Naive B cell (primary cell): ENCODE measurements around the gene CLDN6. TPM values are rescaled to one million over a fixed set of nuclear protein-coding genes. Genes with fewer than 3 reads are reported as not detected.

ENCODE experiments used
- ATAC-seq, 2 donors: fragments of 150-1000 bp; cut with Tn5 transposase; 2 replicates each; pipeline ENCODE4 v1.10.0; 2021; ENCODE audit warnings: low read depth in 2 of 2, mild to moderate bottlenecking in 2 of 2, moderate library complexity in 2 of 2
- DNase-seq: peaks from one replicate; pipeline ENCODE4 v3.0.0; 2022
- H3K27ac Mint-ChIP-seq, 6 donors: one replicate each; pipeline ENCODE4 v1.8.0; 2020 to 2022; ENCODE audit warnings: mild to moderate bottlenecking in 6 of 6, mixed read lengths in 6 of 6, moderate library complexity in 5 of 6, inconsistent platforms in 2 of 6
- H3K27me3 Mint-ChIP-seq, 3 donors: one replicate each; pipeline ENCODE4 v1.8.0; 2021 to 2022; ENCODE audit warnings: mixed read lengths in 3 of 3, mild to moderate bottlenecking in 1 of 3
- H3K36me3 Mint-ChIP-seq, 2 donors: one replicate each; pipeline ENCODE4 v1.8.0; 2020 to 2022; ENCODE audit warnings: mixed read lengths in 2 of 2, inconsistent platforms in 1 of 2, mild to moderate bottlenecking in 1 of 2
- H3K4me1 Mint-ChIP-seq, 3 donors: one replicate each; pipeline ENCODE4 v1.8.0; 2020 to 2022; ENCODE audit warnings: mixed read lengths in 3 of 3, inconsistent platforms in 1 of 3, mild to moderate bottlenecking in 1 of 3, moderate library complexity in 1 of 3
- H3K4me3 Mint-ChIP-seq, 8 donors: one replicate each; pipeline ENCODE4 v1.8.0; 2020 to 2022; ENCODE audit warnings: mild to moderate bottlenecking in 8 of 8, mixed read lengths in 8 of 8, moderate library complexity in 8 of 8, inconsistent platforms in 2 of 8
- H3K9me3 Mint-ChIP-seq, 7 donors: one replicate each; pipeline ENCODE4 v1.8.0; 2020 to 2022; ENCODE audit warnings: mixed read lengths in 7 of 7, mild to moderate bottlenecking in 5 of 7, inconsistent platforms in 2 of 7, moderate library complexity in 1 of 7
- polyA plus RNA-seq, 6 donors: library from polyadenylated mRNA; unstranded; fragments of 300-500 nt; fragmentation: Illumina TruSeq; gene quantifications; one replicate each; pipeline ENCODE4 v1.2.3, GENCODE V29; 2021; ENCODE audit warnings: low read depth in 6 of 6

Gene CLDN6
- polyA plus RNA-seq, 6 donors from 2014 or later: not detected

DNA sequence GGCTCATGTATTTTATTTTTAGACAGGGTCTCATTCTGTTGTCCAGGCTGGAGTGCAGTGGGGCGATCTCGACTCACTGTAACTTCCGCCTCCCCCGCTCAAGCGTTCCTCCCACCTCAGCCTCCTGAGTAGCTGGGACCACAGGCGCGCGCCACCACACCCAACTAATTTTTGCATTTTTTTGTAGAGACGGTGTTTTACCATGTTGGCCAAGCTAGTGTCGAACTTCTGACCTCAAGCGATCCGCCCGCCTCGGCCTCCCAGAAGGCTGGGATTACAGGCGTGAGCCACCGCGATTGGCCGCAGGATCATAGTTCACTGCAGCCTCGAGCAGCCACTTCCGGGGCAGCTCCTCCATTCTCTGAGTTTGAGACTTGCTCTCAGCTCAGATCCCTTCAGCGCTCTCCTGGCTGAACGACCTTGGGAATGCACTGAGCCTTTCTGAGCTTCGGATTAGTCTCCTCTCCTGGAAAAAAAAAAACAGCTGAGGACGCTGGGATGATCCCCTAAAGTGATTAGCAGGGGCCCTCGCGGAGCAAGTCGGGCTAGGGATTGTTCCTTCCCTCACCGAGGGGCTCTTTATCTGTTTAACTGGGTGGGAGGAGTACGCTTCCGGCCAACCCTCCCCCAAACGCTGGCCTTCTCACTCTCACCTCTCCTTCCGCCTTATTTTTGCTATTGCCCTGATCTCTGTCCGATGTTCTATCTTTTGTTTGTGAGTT is 36.6 kb downstream of the CLDN6 start:
- Mint-ChIP-seq H3K9me3 (no peaks in the 10 kb centered on the region), H3K27ac (peak overlapping the region in 5 of 6 donors; percentile 21 to 91 (median 52)), H3K4me1 (peaks cover 13 to 29% (median 23%) of the 10 kb centered on the region in 3 donors), H3K4me3 (peak overlapping the region; percentile 78 to 93 (median 84)), H3K36me3 (no peaks in the 10 kb centered on the region), H3K27me3 (peaks cover 0 to 4% (median under 1%) of the 10 kb centered on the region in 3 donors)
- DNase-seq: no peak
- ATAC-seq: no peak

DNA sequence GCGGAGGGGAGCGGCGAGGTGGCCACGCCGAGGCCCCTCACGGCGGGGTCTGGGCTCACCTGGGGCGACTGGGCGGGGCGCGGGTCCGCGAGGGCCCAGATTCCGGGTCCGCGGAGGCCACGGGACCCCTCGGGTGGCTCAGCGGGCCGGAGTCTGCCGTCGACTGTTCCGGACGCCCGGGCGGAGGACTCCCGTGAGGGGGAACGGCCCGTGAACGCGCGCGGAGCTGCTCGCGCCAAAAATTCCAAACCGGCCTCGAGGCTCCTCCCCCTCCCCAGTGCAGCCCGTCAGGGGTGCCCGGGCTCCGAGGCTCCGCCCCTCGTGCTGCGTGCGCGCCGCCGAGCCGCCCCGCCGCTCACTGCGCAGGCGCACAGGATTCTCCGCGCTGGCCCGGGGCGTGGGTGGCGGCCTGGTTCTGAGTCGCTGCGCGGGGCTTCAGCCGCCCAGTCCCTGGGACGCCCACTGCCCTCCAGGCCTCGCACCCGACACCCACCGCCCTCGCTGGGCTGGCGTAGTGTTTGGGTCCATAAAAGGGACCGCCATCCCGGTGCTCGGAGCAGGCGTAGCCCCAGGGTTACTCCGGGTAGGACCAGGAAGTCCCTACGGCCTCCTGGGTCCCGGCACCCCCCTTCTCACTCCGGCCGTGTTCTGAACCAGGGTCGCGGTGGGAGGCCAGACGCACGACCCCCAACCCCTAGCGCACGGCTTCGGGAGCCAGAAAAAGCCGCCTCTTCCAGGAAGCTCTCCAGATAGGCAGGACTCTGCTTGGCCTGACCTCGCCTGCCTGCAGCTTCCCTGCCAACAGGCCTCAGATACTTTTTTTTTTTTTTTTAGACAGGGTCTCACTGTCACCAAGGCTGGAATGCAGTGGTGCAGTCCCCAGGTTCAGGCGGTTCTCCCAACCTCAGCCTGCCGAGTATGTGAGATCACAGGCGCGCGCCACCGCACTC is 37.5 kb downstream of the CLDN6 start, which contains the start of gene PKMYT1:
PKMYT1 (minus strand) TSS at position 220 of the 950 bp plus-strand sequence. CDS start 789 bp downstream, outside the sequence.
- H3K27ac Mint-ChIP-seq: peak within 1 kb of the TSS in 5 of 6 donors; percentile 21 to 70 (median 39)
- no peaks in the 10 kb centered on the region for H3K9me3 Mint-ChIP-seq
- DNase-seq (peak; percentile 96), ATAC-seq (peak; percentile 83 to 89)
- no peaks in the 10 kb centered on the region for H3K36me3 Mint-ChIP-seq
- H3K27me3 Mint-ChIP-seq: peaks cover 0 to 4% (median 0%) of the 10 kb centered on the region in 3 donors
- H3K4me3 Mint-ChIP-seq: peak within 1 kb of the TSS; percentile 78 to 93 (median 84)
- H3K4me1 Mint-ChIP-seq: peaks cover 13 to 29% (median 23%) of the 10 kb centered on the region in 3 donors

DNA sequence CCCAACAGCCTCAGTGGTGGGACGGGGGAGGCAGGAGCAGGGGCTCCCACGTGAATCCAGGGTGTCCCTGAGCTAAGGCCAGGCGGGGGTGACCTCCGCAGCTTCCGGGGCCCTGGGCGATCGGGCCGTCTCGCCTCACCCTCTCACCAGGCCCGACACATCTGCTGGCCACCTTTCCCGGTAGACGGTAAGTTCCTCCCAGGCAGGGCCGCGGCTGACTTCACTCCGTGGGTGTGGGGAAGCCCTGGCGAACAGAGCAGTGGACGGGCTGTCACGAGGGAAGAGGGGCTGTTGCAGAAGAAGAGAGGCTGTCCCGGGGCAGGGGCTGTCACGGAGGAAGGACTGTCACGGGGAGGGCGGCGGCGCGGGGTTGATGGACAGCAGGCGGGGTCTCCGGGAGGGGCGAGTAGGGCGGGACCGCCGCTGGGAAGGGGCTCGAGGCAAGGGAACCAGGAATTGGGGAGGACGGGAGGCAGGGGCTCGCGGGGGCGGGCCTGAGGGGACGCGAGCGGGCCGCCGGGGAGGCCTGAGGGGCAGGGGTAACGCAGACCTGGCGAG is 38.2 kb downstream of the CLDN6 start:
- H3K9me3 Mint-ChIP-seq: no peaks in the 10 kb centered on the region
- ATAC-seq (no peak), DNase-seq (no peak)
- peak overlapping the region in 7 of 8 donors; percentile 21 to 79 (median 53) for H3K4me3 Mint-ChIP-seq
- peaks cover 13 to 29% (median 23%) of the 10 kb centered on the region in 3 donors for H3K4me1 Mint-ChIP-seq
- no peak overlapping the region for H3K27ac Mint-ChIP-seq
- H3K27me3 Mint-ChIP-seq: peaks cover 0 to 4% (median 0%) of the 10 kb centered on the region in 3 donors
- no peaks in the 10 kb centered on the region for H3K36me3 Mint-ChIP-seq

DNA sequence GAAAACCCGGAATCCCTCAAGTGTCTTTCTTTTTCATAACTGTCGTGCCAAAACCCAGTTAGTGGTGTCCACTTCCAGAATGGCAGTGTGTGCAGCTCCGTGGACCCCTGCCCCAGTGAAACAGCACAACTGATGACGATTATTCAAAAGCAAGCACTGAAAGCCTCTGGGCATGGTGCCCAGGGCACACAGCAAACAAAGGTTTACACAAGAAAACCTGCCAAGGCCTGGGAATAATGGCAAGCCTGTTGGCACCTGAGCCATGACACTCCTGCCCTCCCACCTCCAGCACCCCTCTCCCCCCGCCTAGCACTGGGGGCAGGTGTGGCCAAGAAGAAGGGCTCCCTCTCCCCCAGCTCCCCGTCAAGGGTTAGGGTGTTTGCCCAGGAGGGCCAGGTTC is 40.5 kb downstream of the CLDN6 start:
- DNase-seq (no peak), ATAC-seq (no peak)
- Mint-ChIP-seq H3K27ac (no peak overlapping the region), H3K27me3 (peaks cover 4% of the 10 kb centered on the region in 3 donors), H3K9me3 (no peaks in the 10 kb centered on the region), H3K4me3 (peak overlapping the region in 2 of 8 donors; percentile 36 to 46), H3K4me1 (peaks cover 11 to 21% (median 13%) of the 10 kb centered on the region in 3 donors), H3K36me3 (no peaks in the 10 kb centered on the region)

DNA sequence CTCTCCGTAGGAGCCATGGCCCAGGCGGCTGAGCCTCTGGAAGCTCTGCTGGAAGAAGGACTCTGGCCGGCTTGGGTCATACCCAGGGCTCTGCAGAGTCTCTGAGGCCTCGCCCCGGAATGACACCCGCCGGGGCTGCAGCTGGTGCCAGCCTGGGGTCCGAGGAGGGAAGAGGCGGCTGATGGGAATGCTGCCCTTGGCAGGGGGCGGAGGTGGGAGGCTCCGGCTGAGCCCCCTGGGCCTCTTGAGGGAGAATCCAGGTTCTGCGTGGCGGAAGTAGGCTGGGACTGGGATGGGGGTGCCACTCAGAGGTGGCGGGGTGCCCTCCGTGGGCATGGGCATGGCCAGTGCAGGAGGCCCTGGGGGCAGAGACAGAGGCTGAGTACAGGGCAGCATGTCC is 41.3 kb downstream of the CLDN6 start:
- peaks cover 10 to 16% (median 13%) of the 10 kb centered on the region in 3 donors for H3K4me1 Mint-ChIP-seq
- H3K27ac Mint-ChIP-seq: no peak overlapping the region
- peak overlapping the region in 1 of 8 donors; percentile 46 for H3K4me3 Mint-ChIP-seq
- H3K9me3 Mint-ChIP-seq: no peaks in the 10 kb centered on the region
- DNase-seq: no peak
- no peak for ATAC-seq
- H3K36me3 Mint-ChIP-seq: no peaks in the 10 kb centered on the region
- H3K27me3 Mint-ChIP-seq: peaks cover 4 to 11% (median 11%) of the 10 kb centered on the region in 3 donors

DNA sequence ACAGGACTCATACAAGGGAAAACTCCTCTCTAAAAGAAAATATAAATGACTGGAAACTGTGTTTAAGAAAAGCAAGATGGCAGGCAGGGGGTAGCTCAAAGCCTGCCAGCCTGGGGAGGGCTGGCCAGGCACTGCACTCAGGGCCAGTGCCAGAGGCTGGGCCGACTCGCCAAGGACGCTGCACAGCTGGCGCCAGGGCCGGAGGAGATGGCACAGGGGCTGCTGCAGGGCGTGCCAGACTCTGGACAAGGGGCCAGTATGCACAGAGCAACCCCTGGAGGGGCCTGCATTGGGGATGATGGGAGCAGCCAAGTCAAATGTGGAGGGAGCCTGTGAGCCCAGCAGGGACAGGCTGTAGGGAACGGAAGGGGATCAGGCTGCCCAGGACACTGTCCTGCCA is 41.8 kb downstream of the CLDN6 start:
- peaks cover 4 to 15% (median 12%) of the 10 kb centered on the region in 3 donors for H3K27me3 Mint-ChIP-seq
- no peaks in the 10 kb centered on the region for H3K9me3 Mint-ChIP-seq
- H3K4me1 Mint-ChIP-seq: peaks cover 7 to 11% (median 11%) of the 10 kb centered on the region in 3 donors

DNA sequence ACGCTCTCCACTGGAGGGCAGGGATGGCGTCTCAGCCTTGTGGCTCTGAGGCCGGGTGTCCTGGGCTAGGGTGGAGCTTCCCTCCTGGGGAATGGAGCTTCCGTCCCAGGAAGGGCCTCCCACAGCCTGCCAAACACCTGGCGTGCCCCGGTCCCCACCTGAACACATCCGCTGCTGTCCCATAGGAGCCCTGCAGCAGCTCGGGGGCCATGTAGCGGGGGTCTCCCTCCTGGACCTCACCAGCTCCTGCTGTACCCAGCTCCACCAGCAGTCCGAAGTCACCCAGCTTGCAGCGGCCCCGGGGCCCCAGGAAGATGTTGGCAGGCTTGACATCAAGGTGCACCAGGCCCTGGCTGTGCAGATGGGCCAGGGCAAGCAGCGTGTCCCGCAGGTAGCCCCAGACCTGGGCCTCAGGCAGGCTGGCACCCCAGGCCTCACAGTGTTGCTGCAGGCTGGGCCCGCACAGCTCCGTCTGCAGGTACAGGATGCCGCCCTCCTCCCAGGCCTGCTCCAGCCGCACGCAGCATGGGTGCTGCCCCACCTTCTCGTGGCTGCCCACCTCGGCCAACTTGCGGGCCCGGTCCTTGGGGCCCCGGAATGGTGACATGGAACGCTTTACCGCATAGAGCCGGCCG is 42.7 kb downstream of the CLDN6 start:
- no peak for ATAC-seq

More for the DNA sequence above, 41.8 kb downstream of the CLDN6 start:
- H3K27ac Mint-ChIP-seq: peak overlapping the region in 1 of 6 donors; percentile 9
- H3K36me3 Mint-ChIP-seq: no peaks in the 10 kb centered on the region
- no peak overlapping the region for H3K4me3 Mint-ChIP-seq
- DNase-seq (no peak), ATAC-seq (no peak)

DNA sequence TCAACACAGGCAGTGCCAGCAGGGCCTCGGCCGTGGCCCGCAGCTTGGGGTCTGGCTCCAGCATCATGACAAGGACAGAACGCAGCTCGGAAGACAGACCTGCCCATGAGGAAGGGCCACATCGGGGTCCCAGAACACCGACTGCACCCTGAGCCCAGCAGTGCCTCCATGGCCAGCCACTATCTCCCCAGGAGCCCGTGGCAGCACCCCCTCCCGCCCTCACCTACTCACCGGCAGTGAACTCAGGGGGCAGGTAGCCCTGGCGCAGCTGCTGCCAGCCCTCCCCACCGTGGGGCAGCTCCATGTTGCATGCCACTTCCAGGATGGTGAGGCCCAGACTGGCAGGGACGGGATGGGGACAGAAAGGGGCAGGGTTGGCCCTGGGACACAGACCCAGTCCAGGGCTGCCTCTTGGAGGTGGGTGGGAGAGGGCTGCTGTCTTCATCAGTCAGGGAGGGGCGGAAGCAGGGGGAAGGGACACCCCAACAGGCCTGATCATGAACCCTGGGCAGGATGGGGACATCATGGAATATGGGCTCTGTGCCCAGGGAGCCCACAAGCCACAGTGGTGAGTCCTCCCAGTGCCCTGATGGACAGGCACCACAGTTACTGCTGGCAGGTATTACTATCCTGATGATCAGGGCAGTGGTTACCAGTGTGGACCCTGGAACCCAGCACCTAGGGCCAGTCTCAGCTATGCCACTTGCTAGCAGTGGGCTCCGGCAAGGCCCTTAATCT is 43.5 kb downstream of the CLDN6 start:
- Mint-ChIP-seq H3K27me3 (peaks cover 4 to 20% (median 18%) of the 10 kb centered on the region in 3 donors), H3K9me3 (no peaks in the 10 kb centered on the region), H3K27ac (no peak overlapping the region), H3K36me3 (no peaks in the 10 kb centered on the region), H3K4me3 (peak overlapping the region in 1 of 8 donors; percentile 33), H3K4me1 (peaks cover 4 to 21% (median 8%) of the 10 kb centered on the region in 3 donors)
- no peak for DNase-seq
- no peak for ATAC-seq

More for the DNA sequence above, 42.7 kb downstream of the CLDN6 start:
- no peak for DNase-seq
- Mint-ChIP-seq H3K4me3 (no peak overlapping the region), H3K27me3 (peaks cover 4 to 20% (median 18%) of the 10 kb centered on the region in 3 donors), H3K27ac (no peak overlapping the region), H3K9me3 (no peaks in the 10 kb centered on the region), H3K36me3 (no peaks in the 10 kb centered on the region), H3K4me1 (peaks cover 7 to 20% (median 11%) of the 10 kb centered on the region in 3 donors)

DNA sequence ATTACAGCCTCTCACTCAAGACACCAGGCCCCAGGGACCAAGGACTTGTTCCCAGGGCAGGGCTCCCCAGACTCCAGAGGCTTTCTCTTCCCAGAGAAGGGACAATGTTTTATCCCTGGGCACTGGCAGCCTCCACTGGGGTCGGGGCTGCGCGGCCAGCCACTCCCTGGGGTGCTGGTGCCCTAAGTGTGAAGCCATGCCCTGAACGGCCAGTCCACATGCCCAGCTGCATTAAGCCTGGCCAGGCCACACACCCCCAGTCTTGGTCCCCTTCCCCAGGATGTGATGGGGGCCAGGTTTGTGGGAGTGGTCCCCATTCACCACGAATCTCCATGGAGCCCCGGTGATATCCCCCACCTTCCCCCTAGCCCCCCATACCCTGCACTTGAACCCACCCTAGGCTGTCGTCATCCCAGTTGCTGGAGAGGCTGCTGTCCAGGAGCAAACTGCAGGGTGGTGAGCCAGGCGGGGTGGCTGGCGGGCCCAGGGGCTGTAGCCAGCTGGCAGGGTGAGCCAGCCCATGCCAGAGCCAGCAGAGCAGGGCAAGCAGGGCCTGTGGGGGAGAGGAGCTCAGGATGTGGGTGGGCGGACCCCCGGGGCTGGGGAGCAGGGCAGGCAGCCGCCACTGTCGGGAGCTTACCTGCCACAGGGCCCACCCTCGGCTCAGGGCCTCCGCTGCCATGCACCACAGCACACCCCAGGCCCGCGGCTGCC is 44.2 kb downstream of the CLDN6 start:
- no peak for ATAC-seq
- no peaks in the 10 kb centered on the region for H3K9me3 Mint-ChIP-seq
- H3K27me3 Mint-ChIP-seq: peaks cover 4 to 20% (median 19%) of the 10 kb centered on the region in 3 donors
- no peaks in the 10 kb centered on the region for H3K36me3 Mint-ChIP-seq
- peaks cover 5 to 22% (median 10%) of the 10 kb centered on the region in 3 donors for H3K4me1 Mint-ChIP-seq
- H3K4me3 Mint-ChIP-seq: no peak overlapping the region
- no peak for DNase-seq
- no peak overlapping the region for H3K27ac Mint-ChIP-seq

DNA sequence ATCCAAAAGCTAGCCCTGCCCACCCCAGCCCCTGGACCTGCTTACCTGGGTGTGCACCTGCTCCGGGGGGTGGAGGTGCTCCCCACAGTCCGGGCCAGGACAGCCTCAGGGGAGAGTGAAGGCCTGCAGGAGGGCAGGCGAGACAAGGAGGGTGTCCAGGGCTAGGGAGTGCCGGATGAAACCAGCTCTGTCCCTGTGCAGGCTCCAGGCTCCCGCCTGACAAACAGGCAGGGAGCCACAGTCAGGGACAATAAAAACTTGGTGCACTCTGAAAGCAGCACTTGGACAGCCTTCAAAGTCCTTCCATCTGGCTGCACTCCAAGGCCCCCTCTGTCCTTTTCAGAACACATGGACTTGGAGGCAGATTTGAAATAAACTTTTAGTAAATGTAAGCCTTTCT is 44.9 kb downstream of the CLDN6 start:
- H3K27me3 Mint-ChIP-seq: peaks cover 11 to 26% (median 20%) of the 10 kb centered on the region in 3 donors
- no peak overlapping the region for H3K27ac Mint-ChIP-seq
- H3K9me3 Mint-ChIP-seq: no peaks in the 10 kb centered on the region
- H3K36me3 Mint-ChIP-seq: no peaks in the 10 kb centered on the region
- peaks cover 12 to 29% (median 17%) of the 10 kb centered on the region in 3 donors for H3K4me1 Mint-ChIP-seq
- no peak overlapping the region for H3K4me3 Mint-ChIP-seq
- DNase-seq (no peak), ATAC-seq (no peak)

DNA sequence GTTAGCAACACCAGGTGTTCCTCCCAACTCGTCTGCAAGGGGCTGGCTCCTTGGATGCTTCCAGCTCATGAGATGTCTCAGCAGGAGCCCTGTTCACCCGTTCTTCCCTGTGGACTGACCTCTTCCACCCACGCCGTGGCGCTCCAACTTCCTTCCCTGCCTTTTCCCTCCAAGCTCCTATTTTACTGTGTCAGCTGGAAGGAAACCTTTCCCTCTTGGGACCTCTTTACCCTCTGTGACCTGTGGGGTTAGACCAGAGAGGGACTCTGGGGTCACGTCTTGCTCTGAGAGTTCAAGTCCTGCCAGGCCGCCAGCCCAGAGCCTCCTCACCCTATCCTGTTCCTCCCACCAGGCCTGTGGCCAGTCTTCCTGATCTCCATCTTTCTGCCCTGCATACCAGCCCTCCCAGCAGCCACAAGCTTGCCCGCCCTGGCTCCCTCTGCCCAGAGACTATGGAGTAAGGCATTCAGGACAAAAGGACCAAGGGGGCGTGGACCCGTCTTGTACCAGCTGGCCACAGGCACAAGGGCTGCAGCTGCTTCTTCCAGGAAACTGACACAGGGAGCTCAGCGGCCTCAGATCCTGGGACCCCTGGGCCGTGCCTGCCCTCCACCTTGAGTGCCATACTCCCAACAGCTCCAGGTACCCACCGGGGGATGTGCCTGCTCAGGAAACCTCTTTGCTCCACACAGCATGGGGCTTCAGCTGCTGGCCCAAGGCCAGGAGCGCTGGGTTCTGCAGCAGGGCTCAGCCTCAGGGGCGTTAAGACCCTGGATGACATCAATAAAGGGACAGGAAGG is 45.8 kb downstream of the CLDN6 start:
- H3K27ac Mint-ChIP-seq: peak overlapping the region in 1 of 6 donors; percentile 57
- DNase-seq (no peak), ATAC-seq (no peak)
- H3K9me3 Mint-ChIP-seq: no peaks in the 10 kb centered on the region
- peaks cover 11 to 31% (median 20%) of the 10 kb centered on the region in 3 donors for H3K27me3 Mint-ChIP-seq
- peaks cover 15 to 33% (median 20%) of the 10 kb centered on the region in 3 donors for H3K4me1 Mint-ChIP-seq
- no peaks in the 10 kb centered on the region for H3K36me3 Mint-ChIP-seq
- peak overlapping the region in 2 of 8 donors; percentile 24 to 46 for H3K4me3 Mint-ChIP-seq
